D721Med (cell line): ENCODE results near the gene PNMA1.
A peak's percentile ranks its signal among the peaks of the same experiment; 100 is the strongest.

ENCODE experiments used
- DNase-seq: peaks from one replicate; pipeline ENCODE4 v3.0.0; 2011; ENCODE audit warnings: low spot score; ENCODE audit not compliant: insufficient read length
- FAIRE-seq: peaks from 2 replicates; lab custom pipeline; 2011; peaks lifted over from hg19 to GRCh38; lab: Jason Lieb, UNC
- CTCF ChIP-seq: IDR thresholded peaks from 2 replicates; pipeline ENCODE4 v1.5.1; 2012; ENCODE audit warnings: mild to moderate bottlenecking, control low read depth; ENCODE audit not compliant: insufficient read depth; ENCODE audit errors: missing control alignments

The PNMA1 gene, protein sequence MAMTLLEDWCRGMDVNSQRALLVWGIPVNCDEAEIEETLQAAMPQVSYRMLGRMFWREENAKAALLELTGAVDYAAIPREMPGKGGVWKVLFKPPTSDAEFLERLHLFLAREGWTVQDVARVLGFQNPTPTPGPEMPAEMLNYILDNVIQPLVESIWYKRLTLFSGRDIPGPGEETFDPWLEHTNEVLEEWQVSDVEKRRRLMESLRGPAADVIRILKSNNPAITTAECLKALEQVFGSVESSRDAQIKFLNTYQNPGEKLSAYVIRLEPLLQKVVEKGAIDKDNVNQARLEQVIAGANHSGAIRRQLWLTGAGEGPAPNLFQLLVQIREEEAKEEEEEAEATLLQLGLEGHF

DNA sequence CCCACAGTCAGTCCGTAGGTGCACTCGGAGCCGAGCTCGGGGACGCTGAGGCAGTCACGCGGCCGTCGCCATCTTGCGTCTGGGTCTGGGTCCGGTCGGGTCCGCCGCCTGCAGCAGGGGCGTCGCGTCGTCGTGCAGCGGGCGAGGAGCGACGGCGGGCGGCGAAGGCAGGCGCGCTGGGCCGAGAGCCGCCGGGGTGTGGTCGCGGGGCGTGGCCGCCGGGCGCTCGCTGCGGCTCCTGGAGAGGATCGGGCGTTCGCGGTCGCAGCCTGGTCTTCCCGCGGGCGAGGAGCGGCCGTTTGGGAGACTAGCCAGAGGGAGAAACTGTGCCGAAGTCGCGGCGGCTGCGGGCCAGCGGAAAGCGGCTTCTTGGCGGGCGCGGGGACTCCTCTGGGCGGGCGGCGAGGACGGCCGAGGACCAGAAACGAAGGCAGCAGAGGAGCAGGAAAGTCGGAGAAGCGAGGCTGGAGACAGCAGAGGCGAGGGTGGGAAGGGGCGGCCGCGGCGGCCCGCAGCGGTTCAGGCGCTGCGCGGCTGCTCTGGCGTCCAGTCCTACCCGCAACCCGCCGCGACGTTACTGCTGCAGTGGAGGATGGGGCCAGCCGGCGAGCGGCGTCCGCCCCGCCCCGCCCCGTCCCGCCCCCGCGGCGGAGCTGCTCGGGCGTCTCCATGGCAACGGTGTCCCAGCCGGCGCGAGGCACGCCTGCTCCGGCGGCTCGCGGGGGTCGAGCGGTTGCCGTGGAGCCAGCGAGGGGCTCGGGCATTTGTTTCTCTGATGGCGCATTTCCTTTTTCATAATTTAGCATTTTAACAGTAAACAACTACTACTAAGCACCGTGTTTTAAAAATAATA, at the start of gene PNMA1:
PNMA1 (minus strand) TSS at position 582 of the 853 bp plus-strand sequence. CDS start 745 bp downstream, outside the sequence.
- TF ChIP-seq CTCF = no peak
- FAIRE-seq (no peak), DNase-seq (peak; percentile 91)

- DNase-seq = no peak
- no peak for FAIRE-seq
- no peak for TF ChIP-seq CTCF
Observed at GRCh38 chr14:73763396-73763795, 49.2 kb upstream of the PNMA1 start.

GRCh38 chr14:73762375-73762822, 48.2 kb upstream of the PNMA1 start:
- no peak for TF ChIP-seq CTCF
- FAIRE-seq = no peak

DNA sequence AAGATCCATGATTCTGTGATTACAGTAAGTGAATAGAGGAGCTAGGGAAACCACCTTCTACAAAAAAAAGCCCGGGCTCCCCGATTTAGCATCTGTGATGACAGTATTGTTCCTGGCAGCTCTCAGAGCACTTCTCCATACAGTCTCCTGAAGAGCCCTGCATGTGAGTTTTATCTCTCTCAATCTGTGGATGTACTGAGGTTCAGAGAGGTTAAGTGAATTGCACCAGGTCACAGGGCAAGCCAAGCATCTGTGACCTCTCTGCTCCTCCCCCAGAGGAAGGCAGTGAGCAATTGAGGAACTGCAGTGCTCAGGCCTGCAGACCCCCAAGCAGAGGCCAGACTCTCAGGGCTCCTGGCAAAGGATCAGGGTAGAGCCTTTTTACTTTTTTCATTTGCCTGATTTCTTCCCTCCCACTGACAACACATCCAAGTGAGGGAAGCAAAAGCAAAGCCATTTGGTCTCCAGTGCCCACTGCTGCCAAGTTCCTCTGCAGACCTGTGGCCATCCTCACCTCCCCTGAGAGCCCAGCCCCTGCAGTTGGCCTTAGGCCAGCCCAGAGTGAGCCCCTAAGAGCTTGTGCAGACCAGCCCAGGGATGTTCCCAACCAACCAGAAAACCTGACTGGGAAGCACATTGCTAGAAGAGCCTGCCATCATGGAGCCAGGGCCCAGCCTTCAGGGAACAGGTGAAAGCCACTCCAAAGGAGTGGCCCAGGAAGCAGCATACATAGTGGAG, 47.6 kb upstream of the PNMA1 start:
- no peak for DNase-seq
- no peak for FAIRE-seq
- no peak for TF ChIP-seq CTCF

More at GRCh38 chr14:73762375-73762822, 48.2 kb upstream of the PNMA1 start:
- no peak for DNase-seq

- DNase-seq (no peak), FAIRE-seq (no peak)
- no peak for TF ChIP-seq CTCF
Observed at GRCh38 chr14:73760598-73761586, 46.7 kb upstream of the PNMA1 start.
